ENCODE results near the gene UBE2J2. TPM values are rescaled to one million over a fixed set of nuclear protein-coding genes. Genes with fewer than 3 reads are reported as not detected.

Gene UBE2J2
- total RNA-seq, 1 donor from 2014 or later, result 48.6 TPM

DNA sequence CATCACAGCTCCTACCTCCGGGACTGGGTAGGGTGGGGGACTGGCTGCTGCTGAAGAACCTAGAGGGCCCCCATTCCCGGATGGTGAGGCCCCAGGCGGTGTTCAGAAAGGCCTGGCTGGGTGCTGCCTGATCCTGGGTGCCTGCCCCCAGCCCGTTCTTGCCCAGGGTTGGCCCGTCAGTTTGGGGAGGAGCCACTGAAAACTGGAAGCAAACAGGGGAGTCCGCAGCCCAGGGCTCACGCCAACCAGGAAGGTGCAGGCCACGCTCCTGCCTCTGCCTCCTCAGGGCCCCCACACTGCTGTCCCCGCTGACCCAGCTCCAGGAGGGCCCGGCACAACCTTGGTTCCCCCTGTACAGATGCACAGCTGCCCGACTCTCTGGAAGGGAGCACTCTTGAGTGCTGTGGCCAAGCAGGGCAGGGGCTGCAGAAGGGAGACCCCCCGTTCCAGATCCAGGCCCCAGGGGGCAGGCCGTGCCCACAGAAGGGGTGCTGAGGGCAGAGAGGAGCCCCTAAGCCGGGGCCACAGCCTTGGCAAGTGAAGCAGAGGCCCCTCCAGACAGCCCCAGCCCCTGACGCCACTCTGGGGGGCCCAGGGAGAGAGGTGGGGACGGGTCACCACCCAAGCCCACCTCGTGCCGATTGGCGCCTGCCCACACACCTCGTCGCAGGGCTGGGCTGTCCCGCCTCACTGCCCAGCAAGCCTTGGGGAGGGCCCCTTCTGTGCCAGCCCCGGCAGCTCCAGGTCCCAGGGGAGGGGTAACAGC, 32.6 kb downstream of the UBE2J2 start:
- DNase-seq (ENCODE audit: low read depth), result no peak

DNA sequence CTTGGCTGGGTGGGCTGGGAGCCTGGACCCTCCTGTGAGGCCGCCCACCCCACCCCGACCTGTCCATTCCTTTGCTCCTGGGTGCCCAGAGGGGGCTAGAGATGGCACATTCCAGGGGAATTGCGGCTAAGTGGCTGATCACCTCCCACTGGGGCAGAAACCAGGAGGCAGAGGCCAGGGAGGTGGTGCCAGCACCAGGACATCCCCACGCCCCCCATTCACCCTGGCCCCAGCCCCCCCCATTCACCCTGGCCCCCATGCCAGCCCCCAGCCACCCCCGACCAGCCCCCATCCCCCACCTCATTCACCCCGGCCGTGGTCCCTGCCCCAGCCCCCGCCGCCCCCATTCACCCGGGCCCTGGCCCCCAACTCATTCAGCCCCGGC, 33.3 kb downstream of the UBE2J2 start:
- DNase-seq (ENCODE audit: low read depth), result no peak

DNA sequence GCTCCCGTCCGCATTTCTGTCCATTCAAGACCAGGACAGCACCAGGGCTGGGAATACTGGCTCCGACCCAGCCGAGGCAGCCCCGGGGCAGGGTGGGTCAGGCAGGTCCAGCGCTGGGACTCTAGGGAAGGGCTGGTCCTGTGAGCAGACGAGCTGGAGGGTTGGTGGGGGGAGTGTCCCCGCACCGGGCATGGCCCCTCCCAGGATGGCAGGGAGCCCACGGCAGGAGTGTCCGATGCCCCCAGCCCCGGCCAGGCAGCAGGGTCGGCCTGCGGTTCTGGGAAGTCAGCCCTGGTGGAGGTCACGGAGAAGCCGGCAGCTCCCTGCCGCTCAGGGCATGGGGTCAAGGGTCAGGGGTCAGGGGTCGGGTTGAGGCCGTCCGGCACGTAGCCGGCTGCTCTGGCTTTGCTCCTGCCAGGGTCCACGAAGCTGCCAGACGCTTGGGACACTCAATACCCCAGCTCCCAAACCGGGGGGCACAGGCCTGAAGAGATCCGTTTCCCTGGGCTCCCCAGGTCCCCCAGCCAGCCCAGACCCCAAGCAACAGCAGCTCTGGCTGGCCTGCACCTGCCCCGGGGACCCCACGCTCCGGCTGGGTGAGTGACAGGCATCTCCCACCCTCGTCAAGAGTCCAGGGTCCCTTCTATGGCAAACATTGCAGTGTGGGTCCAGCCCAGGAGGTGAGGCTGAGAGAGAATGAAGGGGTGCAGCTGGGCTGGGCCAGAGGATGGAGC, 33.9 kb downstream of the UBE2J2 start:
- no peak for DNase-seq (ENCODE audit: low read depth)

DNA sequence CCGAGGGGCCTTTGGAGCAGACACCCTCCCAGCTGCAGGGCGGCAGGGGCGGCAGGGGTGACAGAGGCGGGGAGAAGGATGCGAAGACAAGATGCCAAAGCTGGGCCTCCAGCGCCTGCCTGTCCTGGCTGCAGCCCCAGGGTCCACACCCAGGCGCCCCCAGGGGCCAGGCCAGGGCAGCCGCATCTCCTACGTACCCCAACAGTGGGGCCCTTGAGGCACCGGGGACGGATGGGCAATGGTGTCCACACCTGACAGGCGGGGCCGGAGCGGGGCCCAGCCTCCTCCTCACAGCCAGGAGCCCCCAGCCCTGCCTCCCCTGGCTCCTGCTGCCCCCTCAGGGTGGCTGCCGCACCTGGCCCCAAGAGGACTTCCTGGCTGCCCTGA, 34.4 kb downstream of the UBE2J2 start:
- no peak for DNase-seq (ENCODE audit: low read depth)

DNA sequence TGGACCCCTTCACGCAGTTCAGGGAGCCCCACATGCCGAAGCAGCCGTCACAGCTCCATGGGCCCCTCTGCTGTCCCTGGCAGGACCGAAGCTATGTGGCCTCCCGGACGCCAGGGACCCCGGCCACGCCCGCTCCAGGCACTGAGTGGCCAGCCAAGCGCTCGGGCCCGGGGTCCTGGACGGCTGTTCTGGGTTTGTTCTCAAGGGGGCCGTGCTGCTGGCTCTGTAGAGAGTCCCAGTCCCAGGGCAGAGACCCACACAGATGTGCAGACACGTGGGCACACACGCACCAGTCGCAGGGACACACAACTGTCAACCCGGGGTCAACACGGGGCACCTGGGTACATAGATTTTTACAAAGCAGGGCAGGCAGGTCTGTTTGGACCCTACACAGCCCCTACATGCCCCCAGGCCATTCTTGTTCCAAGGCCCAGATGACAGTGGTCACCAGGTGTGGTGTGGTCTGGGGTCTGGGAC, 34.9 kb downstream of the UBE2J2 start:
- no peak for DNase-seq (ENCODE audit: low read depth)

DNA sequence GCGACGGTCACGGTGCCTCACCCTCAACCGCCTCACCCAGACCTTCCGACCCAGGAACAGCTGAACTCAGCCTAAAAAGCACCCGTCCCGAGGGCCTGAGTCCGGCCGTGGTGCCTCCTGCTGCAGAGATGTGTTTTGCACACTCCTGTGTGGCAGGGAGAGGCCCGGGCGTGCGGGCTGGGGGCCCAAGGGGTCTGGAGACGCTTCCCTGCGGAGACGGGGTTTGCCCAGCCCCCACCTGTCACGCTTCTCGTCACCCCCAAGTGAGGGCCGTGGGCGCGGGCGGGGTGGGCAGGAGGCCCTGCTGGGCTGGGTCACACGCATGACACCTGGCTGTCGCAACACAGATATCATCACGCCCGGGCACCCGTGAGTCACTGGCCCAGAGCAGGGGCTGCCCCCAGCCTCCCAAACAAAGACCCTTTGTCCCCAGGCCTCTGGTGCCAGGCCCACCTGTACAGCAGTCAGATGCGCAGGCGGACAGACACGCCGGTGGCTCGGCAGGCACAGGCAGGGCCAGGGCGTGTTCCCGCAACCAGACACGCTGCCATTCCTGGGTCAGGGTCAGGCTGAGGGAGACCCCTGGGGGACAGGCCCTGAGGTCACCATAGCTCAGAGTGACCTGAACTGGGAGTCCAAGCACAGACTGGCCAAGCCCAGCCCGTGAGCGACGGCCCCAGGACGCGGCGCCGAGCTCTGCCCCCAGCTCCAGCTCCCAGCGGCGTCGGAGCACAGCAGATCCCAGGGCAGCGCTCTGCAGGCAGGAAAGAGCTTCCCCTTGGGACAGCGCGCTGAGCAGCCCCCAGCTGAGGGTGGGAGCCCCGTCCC, 35.6 kb downstream of the UBE2J2 start:
- no peak for DNase-seq (ENCODE audit: low read depth)

DNA sequence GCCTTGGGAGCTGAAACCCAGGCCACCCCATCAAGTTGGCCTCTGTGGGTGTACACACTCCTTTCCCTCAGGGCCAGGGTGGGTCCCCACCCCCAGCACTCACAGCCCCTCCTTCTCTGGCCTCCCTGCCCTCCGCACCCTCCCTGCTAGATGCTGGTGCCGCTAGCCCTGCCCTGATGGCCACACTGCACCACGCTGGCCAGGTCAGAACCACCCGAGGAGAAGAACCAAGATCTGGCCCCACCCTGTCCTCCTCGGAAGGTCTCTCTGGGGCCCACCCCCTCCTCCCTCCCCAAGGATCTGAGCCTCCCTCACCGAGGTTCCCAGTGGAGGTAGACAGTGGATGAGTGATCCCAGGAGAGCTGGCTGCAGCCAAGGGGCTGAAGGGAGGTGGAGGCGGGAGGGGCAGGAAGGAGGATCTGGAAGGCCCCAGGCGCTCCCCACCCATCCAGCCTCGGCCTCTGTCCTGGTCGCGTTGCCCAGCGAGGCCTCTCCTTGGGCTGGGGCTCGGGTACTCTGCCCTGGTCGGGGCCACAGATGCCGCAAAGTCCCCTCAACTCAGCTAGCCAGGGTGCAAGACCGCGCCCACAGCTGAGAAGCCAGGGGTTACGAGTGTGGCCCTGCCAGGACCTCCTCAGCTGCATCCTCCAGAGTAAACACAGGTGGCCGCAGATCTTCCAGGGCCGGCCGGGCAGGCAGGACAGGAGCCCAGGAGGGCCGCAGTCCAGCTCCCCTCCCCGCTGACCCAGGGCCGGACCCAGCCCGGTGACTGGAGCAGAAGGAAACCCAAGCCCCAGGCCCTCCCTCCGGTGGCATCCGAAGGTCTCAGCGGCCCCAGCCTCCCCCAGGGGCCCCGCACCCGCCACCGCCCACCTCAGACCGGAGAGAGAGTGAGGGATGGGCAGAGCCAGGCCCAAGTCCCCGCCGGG, 36.4 kb downstream of the UBE2J2 start:
- DNase-seq (ENCODE audit: low read depth), result no peak

DNA sequence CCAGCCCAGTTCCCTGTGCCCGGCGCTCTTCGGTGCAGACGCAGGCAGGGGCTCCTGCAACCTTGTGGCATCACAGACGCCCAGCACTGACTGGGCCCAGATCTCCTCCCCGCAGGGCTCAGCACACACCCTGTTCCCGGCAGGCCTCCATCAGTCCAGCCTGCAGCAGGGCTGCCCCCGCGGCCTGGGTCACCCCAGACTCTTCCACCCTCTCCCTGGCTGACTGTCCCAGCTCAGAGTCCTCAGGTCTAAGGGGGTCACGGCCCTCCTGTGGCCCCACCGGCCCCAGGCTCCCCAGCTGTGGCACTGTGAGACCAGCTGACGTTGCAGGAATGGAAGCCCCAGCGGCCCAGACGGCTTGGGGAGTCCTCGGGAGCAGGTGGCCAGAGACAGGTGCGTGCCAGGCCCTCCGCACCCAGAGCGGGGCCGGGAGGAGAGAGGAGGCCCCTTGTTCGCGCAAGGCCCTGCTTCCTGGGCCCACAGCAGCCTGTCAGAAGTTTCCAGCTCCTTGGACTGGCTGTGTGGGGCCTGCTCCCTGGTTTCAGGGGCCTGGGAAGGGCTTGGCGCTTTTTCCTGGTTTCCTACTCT, 37.4 kb downstream of the UBE2J2 start:
- DNase-seq (ENCODE audit: low read depth), result no peak

DNA sequence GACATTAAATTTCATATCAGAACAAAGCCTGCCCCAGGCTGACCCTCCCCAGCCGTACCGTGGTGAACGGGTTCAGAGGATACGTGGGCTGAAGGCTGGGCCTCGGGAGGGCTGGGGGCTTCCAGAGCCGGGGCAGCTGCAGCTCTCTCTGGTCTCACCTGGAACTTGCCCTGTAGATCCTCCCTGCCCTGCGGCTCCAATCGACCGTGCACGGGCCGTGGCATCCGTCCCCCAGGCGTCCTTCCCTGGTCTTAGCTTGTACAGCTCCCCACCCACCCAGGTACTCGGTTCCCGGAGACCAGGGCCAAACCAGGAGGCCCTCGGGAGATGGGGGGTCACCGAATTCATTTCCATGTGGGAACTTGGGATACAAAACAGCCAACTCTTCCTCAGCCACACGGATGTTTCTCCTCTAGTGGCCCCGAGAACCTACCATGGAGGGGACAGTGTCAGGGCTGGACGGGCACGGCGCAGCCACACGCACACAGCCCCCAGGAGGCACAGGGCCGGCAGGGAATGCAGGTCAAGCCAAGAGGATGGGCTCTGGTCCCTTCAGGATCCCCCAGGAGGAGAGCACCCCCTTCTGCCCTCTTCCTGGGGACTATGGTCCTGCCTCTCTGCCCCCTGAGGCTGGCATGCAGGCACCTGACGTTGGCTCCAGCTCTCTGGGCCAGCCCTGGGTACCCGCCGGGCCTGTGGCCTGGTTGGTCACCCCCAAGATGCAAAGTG, 38.5 kb downstream of the UBE2J2 start:
- no peak for DNase-seq (ENCODE audit: low read depth)

DNA sequence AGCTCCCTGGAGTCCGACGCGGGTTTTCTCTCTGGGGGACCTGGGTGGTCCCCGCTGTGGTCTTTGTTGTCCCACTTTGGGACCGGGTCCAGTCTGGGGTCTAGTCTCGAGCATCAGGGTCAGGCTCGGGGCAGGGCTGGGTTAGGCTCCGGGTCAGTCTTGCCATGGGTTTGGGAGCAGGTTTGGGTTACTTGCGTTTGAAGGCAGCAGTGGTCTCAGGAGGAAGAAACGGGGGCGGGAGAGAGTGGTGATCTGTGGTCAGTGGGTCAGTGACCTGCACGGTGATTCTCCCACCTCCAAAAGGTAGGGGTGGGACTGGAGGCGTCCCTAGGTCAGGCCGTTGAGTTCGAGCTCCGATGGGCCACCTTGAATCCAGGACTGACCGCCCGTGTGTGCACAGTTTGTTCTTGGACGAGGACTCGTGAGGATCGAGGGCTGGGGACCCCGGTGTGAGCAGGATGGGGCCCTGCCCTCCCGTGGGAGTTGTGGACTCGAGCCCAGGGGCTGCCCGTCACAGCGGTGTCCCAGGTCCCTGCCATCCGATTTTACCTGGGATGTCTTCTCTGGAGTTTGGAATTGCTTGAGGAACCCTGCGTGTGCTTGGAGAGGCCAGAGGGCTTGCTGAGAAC, 39.4 kb downstream of the UBE2J2 start:
- DNase-seq (ENCODE audit: low read depth), result no peak

DNA sequence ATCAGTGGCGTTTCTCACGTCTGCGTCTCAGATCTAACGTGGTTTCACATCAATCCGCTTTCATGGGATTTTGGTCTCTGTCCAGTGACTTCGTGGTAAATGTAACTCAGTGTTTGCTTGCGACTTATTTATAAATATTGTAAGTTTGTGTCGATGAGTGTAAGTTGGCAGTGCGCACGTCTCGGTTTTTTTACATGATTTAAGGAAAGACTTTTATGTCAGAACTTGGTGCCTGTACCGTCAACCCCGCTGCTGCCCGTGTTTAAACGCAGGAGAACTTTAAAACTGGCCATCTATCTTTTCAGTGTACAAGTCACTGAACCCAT, 40.1 kb downstream of the UBE2J2 start:
- DNase-seq (ENCODE audit: low read depth), result no peak

DNA sequence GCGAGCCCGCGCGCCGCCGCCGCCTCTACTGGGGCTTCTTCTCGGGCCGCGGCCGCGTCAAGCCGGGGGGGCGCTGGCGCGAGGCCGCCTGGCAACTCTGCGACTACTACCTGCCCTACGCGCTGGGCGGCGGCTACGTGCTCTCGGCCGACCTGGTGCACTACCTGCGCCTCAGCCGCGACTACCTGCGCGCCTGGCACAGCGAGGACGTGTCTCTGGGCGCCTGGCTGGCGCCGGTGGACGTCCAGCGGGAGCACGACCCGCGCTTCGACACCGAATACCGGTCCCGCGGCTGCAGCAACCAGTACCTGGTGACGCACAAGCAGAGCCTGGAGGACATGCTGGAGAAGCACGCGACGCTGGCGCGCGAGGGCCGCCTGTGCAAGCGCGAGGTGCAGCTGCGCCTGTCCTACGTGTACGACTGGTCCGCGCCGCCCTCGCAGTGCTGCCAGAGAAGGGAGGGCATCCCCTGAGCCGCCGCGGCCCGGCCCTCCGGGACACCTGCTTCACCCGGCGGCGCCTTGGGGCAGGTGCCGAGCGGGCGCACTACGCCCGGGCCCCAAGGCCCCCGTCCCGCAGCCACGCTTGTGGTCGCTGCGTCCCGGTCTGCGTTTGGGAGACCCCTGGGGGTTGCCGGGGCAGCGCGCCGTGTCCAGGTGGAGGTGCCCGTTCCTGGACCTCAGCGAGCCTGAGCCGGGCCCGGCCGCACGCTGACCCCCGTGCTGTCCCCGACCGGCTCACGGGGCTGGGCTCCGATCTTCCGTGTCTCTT, 40.7 kb downstream of the UBE2J2 start:
- DNase-seq (ENCODE audit: low read depth), result no peak

DNA sequence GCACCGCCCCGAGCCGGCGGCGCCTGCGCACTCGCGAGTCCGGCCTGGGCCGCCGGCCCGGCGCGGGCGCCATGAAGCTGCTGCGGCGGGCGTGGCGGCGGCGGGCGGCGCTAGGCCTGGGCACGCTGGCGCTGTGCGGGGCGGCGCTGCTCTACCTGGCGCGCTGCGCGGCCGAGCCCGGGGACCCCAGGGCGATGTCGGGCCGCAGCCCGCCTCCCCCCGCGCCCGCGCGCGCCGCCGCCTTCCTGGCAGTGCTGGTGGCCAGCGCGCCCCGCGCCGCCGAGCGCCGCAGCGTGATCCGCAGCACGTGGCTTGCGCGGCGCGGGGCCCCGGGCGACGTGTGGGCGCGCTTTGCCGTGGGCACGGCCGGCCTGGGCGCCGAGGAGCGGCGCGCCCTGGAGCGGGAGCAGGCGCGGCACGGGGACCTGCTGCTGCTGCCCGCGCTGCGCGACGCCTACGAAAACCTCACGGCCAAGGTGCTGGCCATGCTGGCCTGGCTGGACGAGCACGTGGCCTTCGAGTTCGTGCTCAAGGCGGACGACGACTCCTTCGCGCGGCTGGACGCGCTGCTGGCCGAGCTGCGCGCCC, 41.4 kb downstream of the UBE2J2 start, which contains the start of gene B3GALT6:
Gene B3GALT6 (plus strand): TSS at position 30 of the 588 bp plus-strand sequence. CDS start 42 bp downstream, at position 72.
- no peak for DNase-seq (ENCODE audit: low read depth)

DNA sequence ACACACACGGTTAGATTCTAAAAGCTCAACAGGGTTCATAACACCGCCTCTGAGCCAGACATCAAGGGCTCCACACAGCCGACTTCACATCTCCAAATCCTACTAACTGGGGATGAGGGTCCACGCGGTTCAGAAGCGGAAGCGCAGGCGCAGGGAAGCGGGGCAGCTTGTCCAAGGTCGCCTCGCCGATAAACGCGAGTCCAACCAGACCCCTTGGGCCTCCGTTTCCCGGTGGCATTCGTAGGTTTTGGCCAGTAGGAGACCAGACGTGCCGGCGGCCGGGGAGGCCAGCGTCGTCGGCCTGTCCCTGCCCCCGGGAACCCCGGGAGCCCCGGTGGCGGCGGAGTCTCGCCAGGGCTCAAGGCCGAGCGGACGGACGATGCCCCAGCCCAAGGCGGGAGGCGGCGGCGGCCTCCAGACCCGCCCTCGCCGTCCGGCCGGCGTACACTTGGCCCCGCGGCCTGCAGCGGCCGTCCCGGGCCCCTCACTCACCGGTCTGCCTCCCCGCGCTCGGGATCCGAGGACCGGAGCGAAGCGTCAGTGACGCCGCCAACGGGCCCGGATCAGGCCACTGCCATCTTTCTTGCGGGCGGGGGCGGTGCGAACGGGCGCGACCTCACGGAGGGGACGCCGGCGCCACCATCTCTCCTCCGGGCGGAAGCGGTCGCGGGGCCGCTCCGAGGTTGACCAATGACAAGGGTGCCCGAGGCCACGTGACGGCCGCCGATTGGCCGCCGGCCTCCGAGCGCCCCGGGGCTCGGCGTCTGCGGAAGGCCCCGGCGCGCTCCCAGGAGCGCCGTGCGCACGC, 42.0 kb downstream of the UBE2J2 start, which contains the start of gene SDF4:
Gene SDF4 (minus strand): TSS at position 602 of the 808 bp plus-strand sequence. CDS start 3,229 bp downstream, outside the sequence.
- peak; percentile 81 for DNase-seq (ENCODE audit: low read depth)

DNA sequence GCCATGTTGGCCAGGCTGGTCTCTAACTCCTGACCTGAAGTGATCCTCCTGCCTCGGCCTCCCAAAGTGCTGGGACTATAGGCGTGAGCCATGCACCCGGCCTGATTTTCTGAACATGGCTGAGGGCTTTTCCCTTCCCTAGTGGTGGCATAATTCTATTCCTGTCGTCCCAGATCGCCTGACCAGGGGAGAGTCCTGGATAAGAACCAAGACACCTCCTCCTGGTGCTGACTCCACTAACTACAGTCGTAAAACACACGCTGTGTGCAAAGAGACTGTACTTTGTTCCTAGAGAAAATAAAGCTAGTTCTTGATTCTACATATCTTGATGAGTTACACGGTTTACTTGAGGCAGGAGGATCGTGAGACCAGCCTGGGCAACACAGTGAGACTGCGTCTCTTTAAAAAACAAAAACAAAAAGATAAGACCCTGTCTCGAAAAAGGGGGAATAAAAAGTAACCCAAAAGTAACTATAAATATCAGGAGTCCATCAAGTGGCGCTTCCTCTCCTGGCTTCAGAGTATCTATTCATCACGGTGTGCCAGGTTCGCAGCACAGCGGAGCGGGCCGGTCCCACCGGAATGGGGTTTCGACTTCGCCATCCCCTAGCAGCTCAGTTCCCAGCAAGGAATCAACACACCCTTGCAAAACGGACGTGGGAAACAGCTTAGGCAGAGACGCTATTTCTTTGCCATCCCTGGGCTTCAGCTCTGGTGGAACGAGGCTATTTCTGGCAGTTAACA, 42.8 kb downstream of the UBE2J2 start:
- peak; percentile 73 for DNase-seq (ENCODE audit: low read depth)

DNA sequence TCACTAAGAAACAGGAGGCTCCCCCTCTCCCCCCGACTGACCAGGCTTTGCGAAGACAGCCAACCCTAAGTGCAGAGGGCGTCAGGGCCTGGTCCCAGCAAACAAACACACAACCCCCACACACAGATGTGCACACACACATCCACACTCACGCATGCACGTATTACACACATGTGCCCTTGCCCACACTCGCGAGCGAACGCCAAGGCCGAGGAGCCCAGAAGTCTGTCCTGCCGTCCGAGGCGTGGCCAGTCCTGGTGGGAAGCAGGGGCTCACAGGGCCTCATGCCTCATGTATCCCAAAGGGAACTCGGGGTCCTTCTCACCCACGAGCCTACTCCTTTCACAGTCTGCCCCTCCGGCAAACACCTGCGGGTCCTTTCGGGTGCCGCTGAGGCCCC, 43.9 kb downstream of the UBE2J2 start:
- no peak for DNase-seq (ENCODE audit: low read depth)
